Stimulated activated CD8-positive, alpha-beta memory T cell treated with anti-CD3 and anti-CD28 coated beads, Interleukin-12 subunit alpha, Interleukin-12 subunit beta, amount 100 ng/mL, for 24 hours (primary cell): Measurements from ENCODE around the gene ASXL2.
A peak's percentile ranks its signal among the peaks of the same experiment; 100 is the strongest.
"Not testable (repeated sequence)": the region's sequence is repeated elsewhere in the genome, so short reads cannot be mapped to it uniquely, and the experiment has no call there.

Source experiments
- DNase-seq: peaks from one replicate; pipeline ENCODE4 v3.0.0-alpha.2; 2020; ENCODE audit errors: extremely low read depth

Gene ASXL2

GRCh38 chr2:25878361-25879132 is at the start of gene ASXL2:
TSS of gene ASXL2 (minus strand) at chr2:25878487. CDS start at chr2:25878222, 265 bp downstream.
- DNase-seq = peak; percentile 95

- no peak for DNase-seq
Measured at GRCh38 chr2:25926984-25927756, 48.9 kb upstream of the ASXL2 start.

- no peak for DNase-seq
Measured at GRCh38 chr2:25922501-25922900, 44.2 kb upstream of the ASXL2 start.

- DNase-seq = no peak
Measured at GRCh38 chr2:25920786-25921415, 42.6 kb upstream of the ASXL2 start.

- DNase-seq = no peak
Measured at GRCh38 chr2:25920336-25920735, 42.0 kb upstream of the ASXL2 start.

GRCh38 chr2:25917832-25918231 is 39.5 kb upstream of the ASXL2 start:
- DNase-seq = no peak

GRCh38 chr2:25917411-25917810 is 39.1 kb upstream of the ASXL2 start:
- DNase-seq = not testable (repeated sequence)

- not testable (repeated sequence) for DNase-seq
Measured at GRCh38 chr2:25915944-25916772, 37.9 kb upstream of the ASXL2 start.

- not testable (repeated sequence) for DNase-seq
Measured at GRCh38 chr2:25915411-25915810, 37.1 kb upstream of the ASXL2 start.

- not testable (repeated sequence) for DNase-seq
Measured at GRCh38 chr2:25913696-25913973, 35.3 kb upstream of the ASXL2 start.

- no peak for DNase-seq
Measured at GRCh38 chr2:25912851-25913695, 34.8 kb upstream of the ASXL2 start.

GRCh38 chr2:25909574-25909973 is 31.3 kb upstream of the ASXL2 start:
- not testable (repeated sequence) for DNase-seq

- no peak for DNase-seq
Measured at GRCh38 chr2:25905126-25905525, 26.8 kb upstream of the ASXL2 start.

- no peak for DNase-seq
Measured at GRCh38 chr2:25903216-25903776, 25.0 kb upstream of the ASXL2 start.

GRCh38 chr2:25899404-25899970 is 21.2 kb upstream of the ASXL2 start:
- no peak for DNase-seq

- no peak for DNase-seq
Measured at GRCh38 chr2:25897506-25897905, 19.2 kb upstream of the ASXL2 start.

GRCh38 chr2:25896308-25896707 is 18.0 kb upstream of the ASXL2 start:
- not testable (repeated sequence) for DNase-seq

- no peak for DNase-seq
Measured at GRCh38 chr2:25895610-25896009, 17.3 kb upstream of the ASXL2 start.

- DNase-seq = no peak
Measured at GRCh38 chr2:25895018-25895417, 16.7 kb upstream of the ASXL2 start.

- DNase-seq = no peak
Measured at GRCh38 chr2:25894135-25894830, 16.0 kb upstream of the ASXL2 start.
